Hepatocyte (in vitro differentiated cells): ENCODE data around the gene KCNQ5. TPM values are rescaled to one million over a fixed set of nuclear protein-coding genes. Genes with fewer than 3 reads are reported as not detected.

Source experiments
- DNase-seq: peaks from one replicate; pipeline ENCODE4 v3.0.0-alpha.2; 2016; ENCODE audit warnings: low spot score
- H2AFZ ChIP-seq: fragments of 200-600 bp; sonication (generic); 2 replicates; pipeline ENCODE4 v1.6.0; 2016; ENCODE audit warnings: antibody characterized with exemption, mild to moderate bottlenecking
- H3K27ac ChIP-seq: fragments of 200-600 bp; sonication (generic); 2 replicates; pipeline ENCODE4 v1.5.1; 2016; ENCODE audit warnings: mild to moderate bottlenecking
- H3K27me3 ChIP-seq: fragments of 200-600 bp; sonication (generic); 2 replicates; pipeline ENCODE4 v1.6.1; 2016
- H3K36me3 ChIP-seq: fragments of 200-600 bp; sonication (generic); replicated peaks from 2 replicates; pipeline ENCODE4 v1.5.1; 2016; ENCODE audit warnings: low read depth; ENCODE audit not compliant: insufficient read depth
- H3K4me1 ChIP-seq: fragments of 200-600 bp; sonication (generic); 2 replicates; pipeline ENCODE4 v1.5.1; 2016; ENCODE audit warnings: mild to moderate bottlenecking, moderate library complexity; ENCODE audit not compliant: insufficient read depth
- H3K4me2 ChIP-seq: fragments of 200-600 bp; sonication (generic); 2 replicates; pipeline ENCODE4 v1.6.0; 2016
- H3K4me3 ChIP-seq: fragments of 200-600 bp; sonication (generic); 2 replicates; pipeline ENCODE4 v1.5.1; 2016; ENCODE audit warnings: mild to moderate bottlenecking
- H3K79me2 ChIP-seq: fragments of 200-600 bp; sonication (generic); 2 replicates; pipeline ENCODE4 v1.6.0; 2017; ENCODE audit warnings: mild to moderate bottlenecking
- H3K9me2 ChIP-seq: fragments of 200-600 bp; sonication (generic); replicated peaks from 2 replicates; pipeline ENCODE4 v1.6.0; 2017; ENCODE audit warnings: mild to moderate bottlenecking; ENCODE audit not compliant: insufficient read depth
- H3K9me3 ChIP-seq: fragments of 200-600 bp; sonication (generic); 2 replicates; pipeline ENCODE4 v1.5.1; 2016; ENCODE audit warnings: low read depth, mild to moderate bottlenecking
- H4K20me1 ChIP-seq: fragments of 200-600 bp; sonication (generic); 2 replicates; pipeline ENCODE4 v1.6.0; 2016; ENCODE audit warnings: mild to moderate bottlenecking; ENCODE audit not compliant: insufficient read depth, poor library complexity, severe bottlenecking
- CTCF ChIP-seq: fragments of 200-600 bp; sonication (generic); IDR thresholded peaks from 2 replicates; pipeline ENCODE4 v1.5.1; 2016; ENCODE audit warnings: antibody characterized with exemption, mild to moderate bottlenecking; ENCODE audit not compliant: poor library complexity
- EZH2 ChIP-seq: fragments of 200-600 bp; sonication (generic); IDR thresholded peaks from 2 replicates; pipeline ENCODE4 v1.6.1; 2016; ENCODE audit warnings: antibody characterized with exemption, mild to moderate bottlenecking, borderline replicate concordance
- EZH2phosphoT487 ChIP-seq: fragments of 200-600 bp; sonication (generic); IDR thresholded peaks from one replicate; pipeline ENCODE4 v1.6.1; 2018; ENCODE audit warnings: antibody characterized with exemption, mild to moderate bottlenecking, low read depth, moderate library complexity; ENCODE audit not compliant: unreplicated experiment, severe bottlenecking
- WGBS: methylation state at CpG from one replicate; pipeline ENCODE4 v1.1.6; 2016; ENCODE audit warnings: low lambda C conversion rate; ENCODE audit errors: missing lambda C conversion rate; 5-methylcytosine and 5-hydroxymethylcytosine counted together
- polyA plus RNA-seq: library from polyadenylated mRNA; unstranded; fragments of >200 nt; fragmentation: Nextera tagmentation; extraction: Ambion mirVana; gene quantifications from 2 replicates; pipeline ENCODE4 v1.2.1, GENCODE V29; 2016
- total RNA-seq: library from RNA; depleted of rRNA; stranded (reverse); fragments of >200 nt; gene quantifications from 2 replicates; pipeline ENCODE4 v1.2.3, GENCODE V29; 2014

The KCNQ5 gene
- total and polyA plus RNA-seq, 2 experiments from 2014 or later = 1.6 to 2.0 TPM

- no peaks in the 10 kb centered on the region for H3K9me2 ChIP-seq
- no peaks in the 10 kb centered on the region for H3K4me1 ChIP-seq
- DNase-seq = no peak
- H2AFZ ChIP-seq = no peak overlapping the region
- no peak overlapping the region for H3K27ac ChIP-seq
- no peaks in the 10 kb centered on the region for H3K27me3 ChIP-seq
- no peak overlapping the region for H3K4me2 ChIP-seq
- no peaks in the 10 kb centered on the region for H4K20me1 ChIP-seq
- no peaks in the 10 kb centered on the region for H3K9me3 ChIP-seq
- H3K36me3 ChIP-seq = no peaks in the 10 kb centered on the region
- H3K79me2 ChIP-seq = no peaks in the 10 kb centered on the region
- no peak overlapping the region for H3K4me3 ChIP-seq
- TF ChIP-seq EZH2 (no peak), EZH2phosphoT487 (no peak), CTCF (no peak)
These were observed 95.1 kb downstream of the KCNQ5 start for GRCh38 chr6:72716916-72717315.

GRCh38 chr6:72720464-72720863, 98.6 kb downstream of the KCNQ5 start:
- WGBS = 53% methylated on average over 2 of the region's 2 CpGs
- TF ChIP-seq CTCF (no peak), EZH2phosphoT487 (no peak), EZH2 (no peak)
- Histone ChIP-seq H3K4me1 (no peaks in the 10 kb centered on the region), H2AFZ (no peak overlapping the region), H3K36me3 (no peaks in the 10 kb centered on the region), H3K27me3 (no peaks in the 10 kb centered on the region), H3K27ac (no peak overlapping the region), H3K79me2 (no peaks in the 10 kb centered on the region), H3K4me3 (no peak overlapping the region), H3K9me3 (no peaks in the 10 kb centered on the region), H3K9me2 (no peaks in the 10 kb centered on the region), H3K4me2 (no peak overlapping the region), H4K20me1 (no peaks in the 10 kb centered on the region)
- no peak for DNase-seq

GRCh38 chr6:72721346-72721745, 99.5 kb downstream of the KCNQ5 start:
- H3K79me2 ChIP-seq = no peaks in the 10 kb centered on the region
- no peak overlapping the region for H3K4me3 ChIP-seq
- no peak for DNase-seq
- H3K4me1 ChIP-seq = no peaks in the 10 kb centered on the region
- H4K20me1 ChIP-seq = no peaks in the 10 kb centered on the region
- TF ChIP-seq CTCF = no peak
- TF ChIP-seq EZH2phosphoT487 = no peak
- TF ChIP-seq EZH2 = no peak
- no peak overlapping the region for H3K27ac ChIP-seq
- H2AFZ ChIP-seq = no peak overlapping the region
- H3K9me2 ChIP-seq = no peaks in the 10 kb centered on the region
- H3K27me3 ChIP-seq = no peaks in the 10 kb centered on the region
- H3K4me2 ChIP-seq = no peak overlapping the region
- no peaks in the 10 kb centered on the region for H3K36me3 ChIP-seq
- H3K9me3 ChIP-seq = no peaks in the 10 kb centered on the region

- Histone ChIP-seq H3K4me1 (no peaks in the 10 kb centered on the region), H3K36me3 (no peaks in the 10 kb centered on the region), H3K27ac (no peak overlapping the region), H3K9me3 (no peaks in the 10 kb centered on the region), H3K79me2 (no peaks in the 10 kb centered on the region), H2AFZ (no peak overlapping the region), H3K9me2 (no peaks in the 10 kb centered on the region), H3K4me3 (no peak overlapping the region), H3K4me2 (no peak overlapping the region), H4K20me1 (no peaks in the 10 kb centered on the region), H3K27me3 (no peaks in the 10 kb centered on the region)
- no peak for DNase-seq
- 39% methylated on average over 2 of the region's 2 CpGs for WGBS
- TF ChIP-seq EZH2 (no peak), EZH2phosphoT487 (no peak), CTCF (no peak)
These were observed 102.7 kb downstream of the KCNQ5 start for GRCh38 chr6:72724545-72724944.
